GM12891 (cell line): ENCODE measurements around the gene SOWAHA.

ENCODE experiments used
- PAX5 ChIP-seq: IDR thresholded peaks from 2 replicates; pipeline ENCODE4 v1.6.1; 2011; ENCODE audit warnings: low read length, moderate library complexity, mild to moderate bottlenecking; ENCODE audit not compliant: insufficient read depth, severe bottlenecking
- POLR2A ChIP-seq: IDR thresholded peaks from 2 replicates; pipeline ENCODE4 v1.6.1; 2011; ENCODE audit warnings: low read depth, low read length, control low read depth
- POLR2AphosphoS5 ChIP-seq: IDR thresholded peaks from 2 replicates; pipeline ENCODE4 v1.6.1; 2011; ENCODE audit warnings: low read depth, low read length, control low read depth
- POU2F2 ChIP-seq: IDR thresholded peaks from 2 replicates; pipeline ENCODE4 v1.6.1; 2011; ENCODE audit warnings: low read depth, mild to moderate bottlenecking, control low read depth, low read length, moderate library complexity
- SPI1 ChIP-seq: IDR thresholded peaks from 2 replicates; pipeline ENCODE4 v1.6.1; 2011; ENCODE audit warnings: low read depth, low read length, control low read depth
- TAF1 ChIP-seq: IDR thresholded peaks from 2 replicates; pipeline ENCODE4 v1.6.1; 2011; ENCODE audit warnings: low read depth, low read length, control low read depth

- no peak for TF ChIP-seq POLR2AphosphoS5
- no peak for TF ChIP-seq POLR2A
- no peak for TF ChIP-seq TAF1
- no peak for TF ChIP-seq POU2F2
- no peak for TF ChIP-seq SPI1
- TF ChIP-seq PAX5, result no peak
These were observed 4.7 kb upstream of the SOWAHA start for GRCh38 chr5:132808448-132808847.
